ENCODE measurements around the gene GPC6.

Gene GPC6

DNA sequence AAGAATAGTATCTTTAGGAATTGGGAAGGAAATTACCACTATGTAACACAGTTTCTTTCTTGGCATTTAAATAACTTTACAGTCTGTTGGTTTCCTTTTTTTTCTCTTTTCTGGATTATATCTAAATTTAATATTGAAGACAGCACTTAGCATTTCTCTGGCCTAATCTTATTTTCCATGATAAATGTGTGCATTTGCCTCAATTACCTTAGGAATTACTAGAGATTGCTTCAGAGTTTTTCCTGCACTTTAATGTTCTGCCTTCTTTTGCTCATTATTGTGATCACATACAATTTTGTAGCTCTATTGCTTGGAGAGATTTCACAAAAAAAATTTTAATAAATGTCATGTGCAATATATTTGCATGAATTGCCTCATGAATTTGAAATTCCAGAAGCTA lies 1227.7 kb downstream of the GPC6 start:
- no peak for DNase-seq

DNA sequence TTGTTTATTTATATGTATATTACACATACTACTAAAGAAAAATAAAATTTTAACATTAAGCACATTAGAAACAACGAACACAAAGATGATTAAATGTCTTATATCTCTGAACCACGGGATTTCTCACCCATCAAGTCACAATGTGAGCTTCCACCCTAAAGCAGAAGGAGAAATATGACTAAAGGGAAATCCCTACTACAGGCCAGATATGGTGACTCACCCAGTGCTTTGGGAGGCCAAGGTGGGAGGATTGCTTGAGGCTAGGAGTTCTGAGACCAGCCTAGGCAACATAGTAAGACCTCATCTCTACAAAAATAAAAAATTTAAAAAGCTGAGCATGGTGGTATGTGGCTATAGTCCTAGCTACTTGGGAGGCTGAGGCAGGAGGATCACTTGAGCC lies 1228.3 kb downstream of the GPC6 start:
- no peak for DNase-seq

DNA sequence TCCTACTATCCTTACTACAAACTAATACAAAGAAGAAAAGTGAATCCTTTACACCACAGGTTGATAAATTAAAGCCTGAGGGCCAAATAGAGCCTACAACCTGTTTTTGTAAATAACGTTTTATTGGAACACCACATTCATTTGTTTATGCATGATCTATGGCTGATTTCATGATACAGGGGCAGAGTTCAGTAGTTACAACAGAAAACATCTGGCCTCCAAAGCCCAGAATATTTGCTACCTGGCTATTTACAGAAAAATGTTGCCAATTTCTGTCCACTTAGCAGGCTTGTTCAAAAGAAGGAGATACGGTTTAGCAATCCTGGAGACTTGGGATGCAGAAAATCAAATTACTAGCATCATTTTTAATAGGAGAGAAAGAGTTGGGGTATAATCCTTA lies 1228.8 kb downstream of the GPC6 start:
- DNase-seq: no peak
